ENCODE data around the gene CARD10. TPM values are rescaled to one million over a fixed set of nuclear protein-coding genes. Genes with fewer than 3 reads are reported as not detected.
A peak's percentile ranks its signal among the peaks of the same experiment; 100 is the strongest.

CARD10 gene
- total RNA-seq, 1 donor from 2014 or later, result 1.5 TPM

DNA sequence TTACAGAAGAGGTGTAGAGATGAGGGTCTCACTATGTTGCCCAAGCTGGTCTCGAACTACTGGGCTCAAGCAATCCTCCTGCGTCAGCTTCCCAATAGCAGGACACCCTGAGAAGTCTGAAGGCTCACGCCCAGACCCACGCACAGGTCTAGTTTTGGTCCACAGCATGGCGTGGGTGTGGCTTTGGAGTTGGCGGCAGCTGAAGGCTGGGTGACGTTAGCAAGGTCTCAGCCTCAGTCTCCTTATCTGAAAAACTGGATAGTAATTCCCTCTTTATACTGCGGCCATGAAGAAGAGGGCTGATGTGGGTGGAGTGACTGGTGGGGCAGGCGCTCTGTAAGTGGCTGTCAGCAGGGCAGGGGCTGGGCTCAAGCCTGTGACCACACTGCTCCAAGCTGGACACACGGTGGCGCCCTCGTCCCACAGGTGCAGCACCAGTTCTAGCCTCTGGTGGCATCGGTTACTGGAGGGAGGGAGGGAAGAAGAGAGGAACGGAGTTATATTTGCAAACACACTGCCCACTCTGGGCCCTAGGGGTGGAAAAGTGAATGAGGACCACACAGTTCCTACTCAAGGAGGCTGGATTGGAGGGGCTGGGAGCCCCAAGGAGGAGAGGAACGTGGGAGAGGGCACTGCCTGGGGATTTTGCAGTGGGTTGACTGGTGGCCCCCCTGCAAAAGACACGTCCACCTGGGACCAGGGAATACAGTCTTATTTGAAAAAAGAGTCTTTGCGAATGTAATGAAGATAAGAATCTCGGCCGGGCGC lies 19.6 kb upstream of the CARD10 start:
- peak overlapping the region; percentile 25 for H3K27ac Mint-ChIP-seq
- Histone ChIP-seq H2AFZ (replicated peaks) (peak overlapping the region; percentile 79), H3K27me3 (no peaks in the 10 kb centered on the region), H3K4me2 (no peak overlapping the region), H3K36me3 (no peaks in the 10 kb centered on the region), H3F3A (ENCODE audit: low read depth) (no peaks in the 10 kb centered on the region), H3K9ac (no peak overlapping the region), H4K20me1 (ENCODE audit: low read depth) (no peaks in the 10 kb centered on the region), H3K4me3 (no peak overlapping the region), H3K79me2 (ENCODE audit: low read depth) (no peaks in the 10 kb centered on the region), H3K4me1 (no peaks in the 10 kb centered on the region), H3K9me3 (ENCODE audit: low read depth) (no peaks in the 10 kb centered on the region), H3K27ac (no peak overlapping the region)
- no peaks in the 10 kb centered on the region for H3K9me3 Mint-ChIP-seq
- H3K4me3 Mint-ChIP-seq, result peak overlapping the region; percentile 19
- peak; percentile 94 for DNase-seq (ENCODE audit: low spot score)
- TF ChIP-seq EZH2phosphoT487 (IDR thresholded peaks at IDR 0.05), result no peak
- TF ChIP-seq, protein P1, sequence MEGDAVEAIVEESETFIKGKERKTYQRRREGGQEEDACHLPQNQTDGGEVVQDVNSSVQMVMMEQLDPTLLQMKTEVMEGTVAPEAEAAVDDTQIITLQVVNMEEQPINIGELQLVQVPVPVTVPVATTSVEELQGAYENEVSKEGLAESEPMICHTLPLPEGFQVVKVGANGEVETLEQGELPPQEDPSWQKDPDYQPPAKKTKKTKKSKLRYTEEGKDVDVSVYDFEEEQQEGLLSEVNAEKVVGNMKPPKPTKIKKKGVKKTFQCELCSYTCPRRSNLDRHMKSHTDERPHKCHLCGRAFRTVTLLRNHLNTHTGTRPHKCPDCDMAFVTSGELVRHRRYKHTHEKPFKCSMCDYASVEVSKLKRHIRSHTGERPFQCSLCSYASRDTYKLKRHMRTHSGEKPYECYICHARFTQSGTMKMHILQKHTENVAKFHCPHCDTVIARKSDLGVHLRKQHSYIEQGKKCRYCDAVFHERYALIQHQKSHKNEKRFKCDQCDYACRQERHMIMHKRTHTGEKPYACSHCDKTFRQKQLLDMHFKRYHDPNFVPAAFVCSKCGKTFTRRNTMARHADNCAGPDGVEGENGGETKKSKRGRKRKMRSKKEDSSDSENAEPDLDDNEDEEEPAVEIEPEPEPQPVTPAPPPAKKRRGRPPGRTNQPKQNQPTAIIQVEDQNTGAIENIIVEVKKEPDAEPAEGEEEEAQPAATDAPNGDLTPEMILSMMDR (IDR thresholded peaks at IDR 0.05), result peak; percentile 87
- H3K4me1 Mint-ChIP-seq, result peaks cover 32% of the 10 kb centered on the region
- H3K27me3 Mint-ChIP-seq (ENCODE audit: insufficient read depth, low read depth), result peaks cover 11% of the 10 kb centered on the region
- no peaks in the 10 kb centered on the region for H3K36me3 Mint-ChIP-seq

GRCh38 chr22:37535159-37535558 lies 15.9 kb upstream of the CARD10 start:
- Histone ChIP-seq H3K27ac (no peak overlapping the region), H3K4me3 (no peak overlapping the region), H2AFZ (replicated peaks) (no peak overlapping the region), H3K79me2 (ENCODE audit: low read depth) (no peaks in the 10 kb centered on the region), H3K4me2 (no peak overlapping the region), H3K4me1 (no peaks in the 10 kb centered on the region), H3K36me3 (no peaks in the 10 kb centered on the region), H3K9me3 (ENCODE audit: low read depth) (no peaks in the 10 kb centered on the region), H3K9ac (no peak overlapping the region), H4K20me1 (ENCODE audit: low read depth) (no peaks in the 10 kb centered on the region), H3F3A (ENCODE audit: low read depth) (no peaks in the 10 kb centered on the region), H3K27me3 (no peaks in the 10 kb centered on the region)
- peaks cover 13% of the 10 kb centered on the region for H3K4me1 Mint-ChIP-seq
- no peak overlapping the region for H3K27ac Mint-ChIP-seq
- H3K27me3 Mint-ChIP-seq (ENCODE audit: insufficient read depth, low read depth), result peaks cover 8% of the 10 kb centered on the region
- H3K9me3 Mint-ChIP-seq, result no peaks in the 10 kb centered on the region
- TF ChIP-seq, protein P1 (IDR thresholded peaks at IDR 0.05), result no peak
- TF ChIP-seq EZH2 (IDR thresholded peaks at IDR 0.05) (no peak), EZH2phosphoT487 (IDR thresholded peaks at IDR 0.05) (no peak)
- DNase-seq (ENCODE audit: low spot score), result no peak
- no peaks in the 10 kb centered on the region for H3K36me3 Mint-ChIP-seq
- no peak overlapping the region for H3K4me3 Mint-ChIP-seq

DNA sequence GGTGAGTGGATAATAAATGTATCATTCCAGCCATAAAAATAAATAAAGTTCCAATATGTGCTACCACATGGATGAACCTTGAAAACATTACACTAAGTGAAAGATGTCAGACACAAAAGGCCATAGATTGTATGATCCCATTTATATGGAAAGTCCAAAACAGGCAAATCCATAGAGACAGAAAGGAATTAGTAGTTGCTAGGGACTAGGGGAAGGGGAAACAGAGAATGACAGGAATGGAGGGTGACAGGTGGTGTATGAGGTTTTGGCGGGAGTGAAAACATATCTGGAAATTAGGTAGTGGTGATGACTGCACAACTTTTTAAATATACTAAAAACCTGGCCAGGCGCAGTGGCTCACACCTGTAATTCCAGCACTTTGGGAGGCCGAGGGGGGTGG lies 15.2 kb upstream of the CARD10 start:
- Histone ChIP-seq H3K9me3 (ENCODE audit: low read depth) (no peaks in the 10 kb centered on the region), H3K4me2 (no peak overlapping the region), H3K9ac (no peak overlapping the region), H4K20me1 (ENCODE audit: low read depth) (no peaks in the 10 kb centered on the region), H3K36me3 (no peaks in the 10 kb centered on the region), H3K79me2 (ENCODE audit: low read depth) (no peaks in the 10 kb centered on the region), H3F3A (ENCODE audit: low read depth) (no peaks in the 10 kb centered on the region), H2AFZ (replicated peaks) (no peak overlapping the region), H3K4me3 (no peak overlapping the region), H3K27ac (no peak overlapping the region), H3K4me1 (no peaks in the 10 kb centered on the region), H3K27me3 (no peaks in the 10 kb centered on the region)
- H3K27ac Mint-ChIP-seq, result no peak overlapping the region
- H3K9me3 Mint-ChIP-seq, result no peaks in the 10 kb centered on the region
- DNase-seq (ENCODE audit: low spot score), result no peak
- TF ChIP-seq, protein P1 (IDR thresholded peaks at IDR 0.05), result no peak
- no peak for TF ChIP-seq EZH2phosphoT487 (IDR thresholded peaks at IDR 0.05)
- TF ChIP-seq EZH2 (IDR thresholded peaks at IDR 0.05), result no peak
- peaks cover 3% of the 10 kb centered on the region for H3K27me3 Mint-ChIP-seq (ENCODE audit: insufficient read depth, low read depth)
- H3K4me1 Mint-ChIP-seq, result peaks cover 12% of the 10 kb centered on the region
- no peaks in the 10 kb centered on the region for H3K36me3 Mint-ChIP-seq
- H3K4me3 Mint-ChIP-seq, result no peak overlapping the region

Data from neural progenitor cell (in vitro differentiated cells).